ENCODE measurements around the gene NSMCE1. TPM values are rescaled to one million over a fixed set of nuclear protein-coding genes. Genes with fewer than 3 reads are reported as not detected.
"Not testable (repeated sequence)": the region's sequence is repeated elsewhere in the genome, so short reads cannot be mapped to it uniquely, and the experiment has no call there.

Gene NSMCE1
- total RNA-seq, 4 donors from 2014 or later: 6.2 to 90.8 (median 27.2) TPM

DNA sequence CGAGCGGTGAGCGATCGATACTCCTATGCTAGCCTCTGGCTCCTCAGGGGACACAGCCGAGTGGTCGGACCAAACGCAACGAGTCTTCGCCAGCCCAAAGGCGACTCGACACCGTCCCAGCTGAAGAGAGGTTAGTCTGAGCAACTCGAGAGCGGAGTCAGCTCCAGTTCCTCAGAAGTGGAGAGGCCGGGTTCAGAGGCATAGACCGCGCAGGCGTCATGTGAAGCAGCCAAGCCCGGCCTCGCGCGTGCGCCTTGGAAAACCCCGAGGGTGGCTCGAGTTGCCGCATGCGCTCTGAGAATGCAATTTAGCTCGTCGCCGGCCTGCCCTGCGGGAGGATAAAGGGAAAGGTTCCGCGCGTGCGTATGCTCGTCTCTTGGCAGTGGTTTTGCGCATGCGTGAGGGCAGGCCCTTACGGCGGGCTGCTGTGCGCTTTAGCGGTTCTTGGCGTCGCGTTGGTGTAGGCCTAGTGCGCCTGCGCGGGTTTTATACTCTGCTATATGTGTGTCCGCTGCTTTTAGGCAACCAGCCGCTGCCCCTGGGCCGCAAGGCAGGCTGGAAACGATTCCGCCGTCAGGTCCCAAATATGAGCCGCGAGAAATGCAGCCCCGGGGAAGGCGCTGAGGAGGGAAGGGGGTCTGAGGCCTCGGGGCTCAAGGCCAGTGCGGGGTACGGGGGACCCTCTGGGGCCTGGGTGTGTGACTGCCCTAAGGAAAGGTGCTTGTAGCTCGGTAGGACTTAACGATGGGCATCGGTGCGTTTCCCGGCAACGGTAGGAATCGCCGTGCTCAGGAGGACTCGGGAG is 64.9 kb downstream of the NSMCE1 start, which contains the start of gene KDM8:
KDM8 (plus strand) TSS at position 20 of the 805 bp plus-strand sequence. CDS start 6,598 bp downstream, outside the sequence.
- intact Hi-C loops (cut with DNase I; ENCODE audit: low total_unique reads) (no loop called here), in situ Hi-C loops (cut with MboI; ENCODE audit: low pct_ligation_motif_present in 1 of 4, low pct_unique_long_range_greater_than_20kb in 1 of 4, low sequenced_read_pairs in 3 of 4) (no loop called here)
- H3K36me3 ChIP-seq: no peaks in the 10 kb centered on the region
- H3K4me1 ChIP-seq: peaks cover 12 to 36% (median 22%) of the 10 kb centered on the region in 4 donors
- WGBS, 2 donors (ENCODE audit: low coverage in 1 of 2): 1% methylated on average over 42 of the region's 70 CpGs; no CpG with 5 or more reads in 1 of the 2 donors
- peak; percentile 79 to 81 (median 81) for TF ChIP-seq POLR2AphosphoS5 (IDR thresholded peaks at IDR 0.05)
- TF ChIP-seq EP300 (IDR thresholded peaks at IDR 0.05; ENCODE audit: low read depth): no peak
- TF ChIP-seq POLR2A (IDR thresholded peaks at IDR 0.05): peak; percentile 72
- TF ChIP-seq CTCF (IDR thresholded peaks at IDR 0.05): no peak
- peak within 1 kb of the TSS; percentile 41 to 76 (median 54) for H3K4me3 ChIP-seq
- peak; percentile 99 for DNase-seq
- no peaks in the 10 kb centered on the region for H3K9me3 ChIP-seq
- H3K27ac ChIP-seq: peak within 1 kb of the TSS; percentile 94 to 97 (median 94)
- H3K27me3 ChIP-seq: no peaks in the 10 kb centered on the region

GRCh38 chr16:27202923-27203506 is 65.6 kb downstream of the NSMCE1 start:
- no peaks in the 10 kb centered on the region for H3K27me3 ChIP-seq
- H3K4me1 ChIP-seq: peaks cover 12 to 29% (median 17%) of the 10 kb centered on the region in 4 donors
- intact Hi-C loops (cut with DNase I; ENCODE audit: low total_unique reads) (no loop called here), in situ Hi-C loops (cut with MboI; ENCODE audit: low pct_ligation_motif_present in 1 of 4, low pct_unique_long_range_greater_than_20kb in 1 of 4, low sequenced_read_pairs in 3 of 4) (no loop called here)
- TF ChIP-seq POLR2A (IDR thresholded peaks at IDR 0.05) (no peak), CTCF (IDR thresholded peaks at IDR 0.05) (no peak), POLR2AphosphoS5 (IDR thresholded peaks at IDR 0.05) (no peak), EP300 (IDR thresholded peaks at IDR 0.05; ENCODE audit: low read depth) (no peak)
- H3K36me3 ChIP-seq: no peaks in the 10 kb centered on the region
- no peaks in the 10 kb centered on the region for H3K9me3 ChIP-seq
- DNase-seq: peak; percentile 94
- H3K27ac ChIP-seq: peak overlapping the region; percentile 94 to 97 (median 94)
- peak overlapping the region; percentile 41 to 76 (median 48) for H3K4me3 ChIP-seq
- WGBS, 2 donors (ENCODE audit: low coverage in 1 of 2): 0 to 24% methylated on average over 5 to 19 of the region's 19 CpGs

DNA sequence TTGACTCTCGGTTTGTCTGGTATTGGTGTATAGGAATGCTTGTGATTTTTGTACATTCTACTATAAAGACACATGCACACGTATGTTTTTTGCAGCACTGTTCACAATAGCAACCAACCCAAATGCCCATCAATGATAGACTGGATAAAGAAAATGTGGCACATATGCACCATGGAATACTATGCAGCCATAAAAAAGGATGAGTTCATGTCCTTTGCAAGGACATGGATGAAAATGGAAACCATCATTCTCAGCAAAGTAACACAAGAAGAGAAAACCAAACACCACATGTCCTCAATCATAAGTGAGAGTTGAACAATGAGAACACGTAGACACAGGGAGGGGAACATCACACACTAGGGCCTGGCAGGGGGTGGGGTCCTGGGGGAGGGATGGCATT is 67.7 kb downstream of the NSMCE1 start:
- intact Hi-C loops (cut with DNase I; ENCODE audit: low total_unique reads): not testable (repeated sequence)

DNA sequence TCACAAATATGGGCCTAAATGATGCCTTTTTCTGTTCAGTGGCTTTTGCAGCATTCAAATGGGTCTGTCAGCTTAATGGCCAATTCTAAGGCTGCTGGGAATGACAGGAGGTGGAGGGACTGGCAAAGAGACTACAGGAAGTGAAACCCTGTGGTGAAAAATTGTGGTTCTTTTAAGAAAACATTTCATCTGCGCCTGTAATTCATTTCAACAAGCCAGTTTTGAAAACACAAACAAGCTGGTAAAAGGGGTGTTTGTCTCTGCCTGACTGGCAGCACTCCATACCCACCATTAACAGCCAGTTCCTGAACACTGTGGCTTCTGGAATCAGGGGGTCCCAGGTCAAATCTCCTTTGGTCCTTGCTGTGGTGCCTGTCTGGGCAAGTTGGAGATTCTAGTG is 68.8 kb downstream of the NSMCE1 start:
- no peaks in the 10 kb centered on the region for H3K27me3 ChIP-seq
- WGBS, 2 donors (ENCODE audit: low coverage in 1 of 2): 38 to 41% methylated on average over 1 of the region's 1 CpG
- in situ Hi-C loops (cut with MboI; ENCODE audit: low pct_ligation_motif_present in 1 of 4, low pct_unique_long_range_greater_than_20kb in 1 of 4, low sequenced_read_pairs in 3 of 4): no loop called here

More for the DNA sequence above, 67.7 kb downstream of the NSMCE1 start:
- H3K27ac ChIP-seq; in situ Hi-C loops (cut with MboI; ENCODE audit: low pct_ligation_motif_present in 1 of 4, low pct_unique_long_range_greater_than_20kb in 1 of 4, low sequenced_read_pairs in 3 of 4); H3K4me3 ChIP-seq; H3K27me3 ChIP-seq; DNase-seq; H3K36me3 ChIP-seq; H3K9me3 ChIP-seq: not testable (repeated sequence)
- H3K4me1 ChIP-seq: peaks cover 10 to 25% (median 14%) of the 10 kb centered on the region in 4 donors
- 83 to 94% methylated on average over 2 to 3 of the region's 3 CpGs for WGBS, 2 donors (ENCODE audit: low coverage in 1 of 2)

More for the DNA sequence above, 68.8 kb downstream of the NSMCE1 start:
- intact Hi-C loops (cut with DNase I; ENCODE audit: low total_unique reads): no loop called here
- TF ChIP-seq EP300 (IDR thresholded peaks at IDR 0.05; ENCODE audit: low read depth) (no peak), CTCF (IDR thresholded peaks at IDR 0.05) (no peak), POLR2AphosphoS5 (IDR thresholded peaks at IDR 0.05) (no peak), POLR2A (IDR thresholded peaks at IDR 0.05) (no peak)
- H3K4me1 ChIP-seq: peaks cover 8 to 26% (median 12%) of the 10 kb centered on the region in 4 donors
- no peaks in the 10 kb centered on the region for H3K9me3 ChIP-seq
- peak overlapping the region; percentile 2 to 66 (median 44) for H3K27ac ChIP-seq
- DNase-seq: no peak
- H3K36me3 ChIP-seq: no peaks in the 10 kb centered on the region
- H3K4me3 ChIP-seq: no peak overlapping the region

Data from transverse colon (tissue), 4 donors.